WTC11 (cell line): ENCODE data around the gene GASK1A.

Experiments
- CTCF ChIP-seq: fragments of 200-600 bp; IDR thresholded peaks from 2 replicates; pipeline ENCODE4 v1.8.0; 2022; ENCODE audit warnings: antibody characterized with exemption
- HMGA2 ChIP-seq: fragments of 250-450 bp; sonication (Bioruptor Pico); IDR thresholded peaks from 2 replicates; pipeline ENCODE4 v1.4.0; 2021; ENCODE audit warnings: mild to moderate bottlenecking, moderate library complexity
- MAX ChIP-seq: sonication (generic); formaldehyde crosslinking; IDR thresholded peaks from 2 replicates; pipeline ENCODE4 v1.8.0; 2022; ENCODE audit warnings: mild to moderate bottlenecking, missing genetic modification reagents
- PRDM15 ChIP-seq: sonication (generic); formaldehyde crosslinking; IDR thresholded peaks from 2 replicates; pipeline ENCODE4 v1.8.0; 2022; ENCODE audit warnings: missing genetic modification reagents
- SMAD3 ChIP-seq: sonication (generic); formaldehyde crosslinking; IDR thresholded peaks from 2 replicates; pipeline ENCODE4 v1.8.0; 2022; ENCODE audit warnings: missing genetic modification reagents, mild to moderate bottlenecking, borderline replicate concordance
- SP1 ChIP-seq: sonication (generic); formaldehyde crosslinking; conservative IDR thresholded peaks from 2 replicates; pipeline ENCODE4 v1.8.1; 2022; ENCODE audit warnings: missing genetic modification reagents
- TF ChIP-seq, protein P1 (sequence below): sonication (generic); formaldehyde crosslinking; IDR thresholded peaks from 2 replicates; pipeline ENCODE4 v1.8.1; 2023; ENCODE audit warnings: mild to moderate bottlenecking, missing genetic modification reagents, borderline replicate concordance
- TF ChIP-seq, protein P2 (sequence below): sonication (generic); formaldehyde crosslinking; IDR thresholded peaks from 2 replicates; pipeline ENCODE4 v1.8.1; 2023; ENCODE audit warnings: mild to moderate bottlenecking, moderate library complexity, missing genetic modification reagents

DNA sequence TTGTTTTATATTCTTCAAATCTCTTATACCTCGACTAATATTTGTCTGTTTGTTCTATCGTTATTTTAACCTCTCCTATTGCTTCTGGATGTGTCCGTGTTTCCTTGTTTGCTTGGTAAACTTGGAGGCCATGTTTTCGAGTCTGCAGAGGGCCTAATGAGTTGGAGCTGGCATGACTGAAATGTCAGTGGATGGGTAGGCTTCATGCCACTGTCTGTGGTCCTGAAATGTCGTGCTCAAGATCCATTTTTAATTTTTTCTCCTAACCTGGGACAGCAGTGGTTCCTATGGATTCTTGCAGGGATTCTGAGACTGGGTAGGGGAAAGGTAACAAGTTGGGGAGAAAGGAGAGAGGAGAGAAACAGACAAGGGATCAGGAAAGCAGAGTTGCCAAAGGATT is 18.8 kb upstream of the GASK1A start:
- no peak for TF ChIP-seq HMGA2 (CRISPR knock-in tag)
- TF ChIP-seq MAX (CRISPR knock-in tag): no peak
- TF ChIP-seq SP1 (CRISPR knock-in tag): no peak
- TF ChIP-seq SMAD3 (CRISPR knock-in tag): no peak
- TF ChIP-seq, protein P1, sequence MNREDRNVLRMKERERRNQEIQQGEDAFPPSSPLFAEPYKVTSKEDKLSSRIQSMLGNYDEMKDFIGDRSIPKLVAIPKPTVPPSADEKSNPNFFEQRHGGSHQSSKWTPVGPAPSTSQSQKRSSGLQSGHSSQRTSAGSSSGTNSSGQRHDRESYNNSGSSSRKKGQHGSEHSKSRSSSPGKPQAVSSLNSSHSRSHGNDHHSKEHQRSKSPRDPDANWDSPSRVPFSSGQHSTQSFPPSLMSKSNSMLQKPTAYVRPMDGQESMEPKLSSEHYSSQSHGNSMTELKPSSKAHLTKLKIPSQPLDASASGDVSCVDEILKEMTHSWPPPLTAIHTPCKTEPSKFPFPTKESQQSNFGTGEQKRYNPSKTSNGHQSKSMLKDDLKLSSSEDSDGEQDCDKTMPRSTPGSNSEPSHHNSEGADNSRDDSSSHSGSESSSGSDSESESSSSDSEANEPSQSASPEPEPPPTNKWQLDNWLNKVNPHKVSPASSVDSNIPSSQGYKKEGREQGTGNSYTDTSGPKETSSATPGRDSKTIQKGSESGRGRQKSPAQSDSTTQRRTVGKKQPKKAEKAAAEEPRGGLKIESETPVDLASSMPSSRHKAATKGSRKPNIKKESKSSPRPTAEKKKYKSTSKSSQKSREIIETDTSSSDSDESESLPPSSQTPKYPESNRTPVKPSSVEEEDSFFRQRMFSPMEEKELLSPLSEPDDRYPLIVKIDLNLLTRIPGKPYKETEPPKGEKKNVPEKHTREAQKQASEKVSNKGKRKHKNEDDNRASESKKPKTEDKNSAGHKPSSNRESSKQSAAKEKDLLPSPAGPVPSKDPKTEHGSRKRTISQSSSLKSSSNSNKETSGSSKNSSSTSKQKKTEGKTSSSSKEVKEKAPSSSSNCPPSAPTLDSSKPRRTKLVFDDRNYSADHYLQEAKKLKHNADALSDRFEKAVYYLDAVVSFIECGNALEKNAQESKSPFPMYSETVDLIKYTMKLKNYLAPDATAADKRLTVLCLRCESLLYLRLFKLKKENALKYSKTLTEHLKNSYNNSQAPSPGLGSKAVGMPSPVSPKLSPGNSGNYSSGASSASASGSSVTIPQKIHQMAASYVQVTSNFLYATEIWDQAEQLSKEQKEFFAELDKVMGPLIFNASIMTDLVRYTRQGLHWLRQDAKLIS (CRISPR knock-in tag): no peak
- TF ChIP-seq PRDM15: no peak
- TF ChIP-seq CTCF: no peak
- TF ChIP-seq, protein P2, sequence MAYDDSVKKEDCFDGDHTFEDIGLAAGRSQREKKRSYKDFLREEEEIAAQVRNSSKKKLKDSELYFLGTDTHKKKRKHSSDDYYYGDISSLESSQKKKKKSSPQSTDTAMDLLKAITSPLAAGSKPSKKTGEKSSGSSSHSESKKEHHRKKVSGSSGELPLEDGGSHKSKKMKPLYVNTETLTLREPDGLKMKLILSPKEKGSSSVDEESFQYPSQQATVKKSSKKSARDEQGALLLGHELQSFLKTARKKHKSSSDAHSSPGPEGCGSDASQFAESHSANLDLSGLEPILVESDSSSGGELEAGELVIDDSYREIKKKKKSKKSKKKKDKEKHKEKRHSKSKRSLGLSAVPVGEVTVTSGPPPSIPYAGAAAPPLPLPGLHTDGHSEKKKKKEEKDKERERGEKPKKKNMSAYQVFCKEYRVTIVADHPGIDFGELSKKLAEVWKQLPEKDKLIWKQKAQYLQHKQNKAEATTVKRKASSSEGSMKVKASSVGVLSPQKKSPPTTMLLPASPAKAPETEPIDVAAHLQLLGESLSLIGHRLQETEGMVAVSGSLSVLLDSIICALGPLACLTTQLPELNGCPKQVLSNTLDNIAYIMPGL: no peak
